Metanephros (tissue), 1 donor: ENCODE data around the gene DPY19L3. TPM values are rescaled to one million over a fixed set of nuclear protein-coding genes. Genes with fewer than 3 reads are reported as not detected.

Source experiments
- total RNA-seq: library from RNA; depleted of rRNA; stranded (reverse); fragments of >200 nt; gene quantifications from one replicate; pipeline ENCODE4 v1.2.3, GENCODE V29; 2014

The DPY19L3 gene, protein sequence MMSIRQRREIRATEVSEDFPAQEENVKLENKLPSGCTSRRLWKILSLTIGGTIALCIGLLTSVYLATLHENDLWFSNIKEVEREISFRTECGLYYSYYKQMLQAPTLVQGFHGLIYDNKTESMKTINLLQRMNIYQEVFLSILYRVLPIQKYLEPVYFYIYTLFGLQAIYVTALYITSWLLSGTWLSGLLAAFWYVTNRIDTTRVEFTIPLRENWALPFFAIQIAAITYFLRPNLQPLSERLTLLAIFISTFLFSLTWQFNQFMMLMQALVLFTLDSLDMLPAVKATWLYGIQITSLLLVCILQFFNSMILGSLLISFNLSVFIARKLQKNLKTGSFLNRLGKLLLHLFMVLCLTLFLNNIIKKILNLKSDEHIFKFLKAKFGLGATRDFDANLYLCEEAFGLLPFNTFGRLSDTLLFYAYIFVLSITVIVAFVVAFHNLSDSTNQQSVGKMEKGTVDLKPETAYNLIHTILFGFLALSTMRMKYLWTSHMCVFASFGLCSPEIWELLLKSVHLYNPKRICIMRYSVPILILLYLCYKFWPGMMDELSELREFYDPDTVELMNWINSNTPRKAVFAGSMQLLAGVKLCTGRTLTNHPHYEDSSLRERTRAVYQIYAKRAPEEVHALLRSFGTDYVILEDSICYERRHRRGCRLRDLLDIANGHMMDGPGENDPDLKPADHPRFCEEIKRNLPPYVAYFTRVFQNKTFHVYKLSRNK
- 108 TPM for total RNA-seq

DNA sequence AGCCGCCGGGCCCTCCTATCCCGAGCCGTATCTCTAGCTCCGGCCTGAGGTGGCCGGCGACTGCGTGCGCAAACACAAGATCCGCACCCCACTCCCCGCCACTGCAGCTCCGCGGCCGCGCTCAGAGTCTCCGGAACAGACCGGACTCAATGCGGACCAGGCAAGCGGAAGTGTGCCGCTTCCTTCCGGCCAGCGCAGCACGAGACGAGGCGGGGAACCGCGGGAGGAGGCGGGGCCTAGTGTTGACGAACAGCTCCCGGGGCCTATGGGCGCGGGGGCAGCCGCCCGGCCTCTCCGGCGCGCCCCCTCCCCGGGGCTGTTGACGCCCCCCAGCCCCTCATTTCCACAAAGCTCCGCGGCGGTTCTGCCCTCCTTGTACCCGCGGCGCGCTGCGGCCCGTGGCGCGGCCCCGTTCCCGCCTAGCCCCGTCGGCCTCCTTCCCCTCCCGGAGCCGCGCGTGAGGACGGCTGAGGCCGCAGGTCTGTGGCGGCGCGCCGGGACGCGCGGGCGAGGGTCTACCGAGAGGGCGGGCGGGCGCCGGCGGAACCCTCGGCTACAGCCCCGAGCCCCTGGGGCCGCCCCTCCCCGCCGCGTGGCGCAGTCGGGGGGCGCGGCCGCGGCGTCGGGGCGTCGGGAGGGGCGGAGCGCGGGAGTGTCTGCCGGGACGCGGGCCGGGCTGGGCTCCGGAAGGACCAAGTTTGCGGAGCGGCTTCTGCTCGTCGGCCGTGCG lies at the start of gene DPY19L3:
Gene DPY19L3 (plus strand): TSS at position 340 of the 730 bp plus-strand sequence. CDS start 2,484 bp downstream, outside the sequence.

Other genes starting within 250 kb of the DPY19L3 start
- 21.5 TPM for gene ZNF507, start 60.2 kb upstream of the DPY19L3 start, total RNA-seq
- 33.1 TPM for gene PDCD5, start 175.4 kb downstream of the DPY19L3 start, total RNA-seq